H1 (cell line): ENCODE results near the gene DGUOK. TPM values are rescaled to one million over a fixed set of nuclear protein-coding genes. Genes with fewer than 3 reads are reported as not detected.

Experiments
- polyA plus RNA-seq, 7 experiments: library from polyadenylated mRNA; depleted of rRNA in 3 of 7; stranded (reverse) in 5 of 7; unstranded in 2 of 7; fragments of >200 nt in 5 of 7; fragments of 200-250 nt in 2 of 7; gene quantifications; 1 replicate in 5 of 7; 2 replicates in 1 of 7; 4 replicates in 1 of 7; pipeline versions ENCODE4 v1.2.1 to v1.2.3, GENCODE V29; 2011 to 2013; ENCODE audit warnings: missing spikeins in 2 of 7, mixed read lengths in 2 of 7
- total RNA-seq: library from RNA; stranded (reverse); fragmentation: NEBNext Ultra II Directional; extraction: Animal tissue kit (Norgen Biotek cat#: 25700); gene quantifications from 2 replicates; pipeline ENCODE4 v1.2.1, GENCODE V29; 2021
- TF ChIP-seq, protein P1 (sequence below): fragments of 300-600 bp; sonication (generic); IDR thresholded peaks from 2 replicates; pipeline ENCODE4 v1.7.1; 2012; ENCODE audit warnings: low read length, moderate library complexity, mild to moderate bottlenecking, inconsistent platforms; ENCODE audit not compliant: insufficient replicate concordance

The DGUOK gene
- total and polyA plus RNA-seq, 2 of the 8 experiments (the other 6 are each of a cell fraction or from before 2014, with no cell fraction given) = 110 to 168 TPM

DNA sequence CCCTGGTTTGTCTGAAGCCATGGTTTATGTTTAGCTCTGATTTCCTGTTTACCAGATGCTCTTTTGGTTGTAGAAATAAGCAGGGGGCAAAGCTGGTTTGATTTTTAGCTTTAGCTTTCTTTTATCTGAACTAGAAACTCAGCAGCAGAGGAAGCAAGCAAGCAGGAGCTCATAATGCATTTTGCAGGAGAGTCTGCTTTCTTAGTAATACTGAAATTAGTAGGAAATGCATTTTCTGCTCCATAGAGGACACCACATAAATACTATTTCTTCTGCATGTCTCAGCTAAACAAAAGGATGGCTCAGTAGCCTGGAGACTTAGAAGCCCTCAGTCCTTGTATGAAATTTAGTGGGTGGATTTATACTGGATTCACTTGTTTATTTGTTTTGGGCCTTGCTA lies 23.1 kb downstream of the DGUOK start (continued):
- TF ChIP-seq, protein P1, sequence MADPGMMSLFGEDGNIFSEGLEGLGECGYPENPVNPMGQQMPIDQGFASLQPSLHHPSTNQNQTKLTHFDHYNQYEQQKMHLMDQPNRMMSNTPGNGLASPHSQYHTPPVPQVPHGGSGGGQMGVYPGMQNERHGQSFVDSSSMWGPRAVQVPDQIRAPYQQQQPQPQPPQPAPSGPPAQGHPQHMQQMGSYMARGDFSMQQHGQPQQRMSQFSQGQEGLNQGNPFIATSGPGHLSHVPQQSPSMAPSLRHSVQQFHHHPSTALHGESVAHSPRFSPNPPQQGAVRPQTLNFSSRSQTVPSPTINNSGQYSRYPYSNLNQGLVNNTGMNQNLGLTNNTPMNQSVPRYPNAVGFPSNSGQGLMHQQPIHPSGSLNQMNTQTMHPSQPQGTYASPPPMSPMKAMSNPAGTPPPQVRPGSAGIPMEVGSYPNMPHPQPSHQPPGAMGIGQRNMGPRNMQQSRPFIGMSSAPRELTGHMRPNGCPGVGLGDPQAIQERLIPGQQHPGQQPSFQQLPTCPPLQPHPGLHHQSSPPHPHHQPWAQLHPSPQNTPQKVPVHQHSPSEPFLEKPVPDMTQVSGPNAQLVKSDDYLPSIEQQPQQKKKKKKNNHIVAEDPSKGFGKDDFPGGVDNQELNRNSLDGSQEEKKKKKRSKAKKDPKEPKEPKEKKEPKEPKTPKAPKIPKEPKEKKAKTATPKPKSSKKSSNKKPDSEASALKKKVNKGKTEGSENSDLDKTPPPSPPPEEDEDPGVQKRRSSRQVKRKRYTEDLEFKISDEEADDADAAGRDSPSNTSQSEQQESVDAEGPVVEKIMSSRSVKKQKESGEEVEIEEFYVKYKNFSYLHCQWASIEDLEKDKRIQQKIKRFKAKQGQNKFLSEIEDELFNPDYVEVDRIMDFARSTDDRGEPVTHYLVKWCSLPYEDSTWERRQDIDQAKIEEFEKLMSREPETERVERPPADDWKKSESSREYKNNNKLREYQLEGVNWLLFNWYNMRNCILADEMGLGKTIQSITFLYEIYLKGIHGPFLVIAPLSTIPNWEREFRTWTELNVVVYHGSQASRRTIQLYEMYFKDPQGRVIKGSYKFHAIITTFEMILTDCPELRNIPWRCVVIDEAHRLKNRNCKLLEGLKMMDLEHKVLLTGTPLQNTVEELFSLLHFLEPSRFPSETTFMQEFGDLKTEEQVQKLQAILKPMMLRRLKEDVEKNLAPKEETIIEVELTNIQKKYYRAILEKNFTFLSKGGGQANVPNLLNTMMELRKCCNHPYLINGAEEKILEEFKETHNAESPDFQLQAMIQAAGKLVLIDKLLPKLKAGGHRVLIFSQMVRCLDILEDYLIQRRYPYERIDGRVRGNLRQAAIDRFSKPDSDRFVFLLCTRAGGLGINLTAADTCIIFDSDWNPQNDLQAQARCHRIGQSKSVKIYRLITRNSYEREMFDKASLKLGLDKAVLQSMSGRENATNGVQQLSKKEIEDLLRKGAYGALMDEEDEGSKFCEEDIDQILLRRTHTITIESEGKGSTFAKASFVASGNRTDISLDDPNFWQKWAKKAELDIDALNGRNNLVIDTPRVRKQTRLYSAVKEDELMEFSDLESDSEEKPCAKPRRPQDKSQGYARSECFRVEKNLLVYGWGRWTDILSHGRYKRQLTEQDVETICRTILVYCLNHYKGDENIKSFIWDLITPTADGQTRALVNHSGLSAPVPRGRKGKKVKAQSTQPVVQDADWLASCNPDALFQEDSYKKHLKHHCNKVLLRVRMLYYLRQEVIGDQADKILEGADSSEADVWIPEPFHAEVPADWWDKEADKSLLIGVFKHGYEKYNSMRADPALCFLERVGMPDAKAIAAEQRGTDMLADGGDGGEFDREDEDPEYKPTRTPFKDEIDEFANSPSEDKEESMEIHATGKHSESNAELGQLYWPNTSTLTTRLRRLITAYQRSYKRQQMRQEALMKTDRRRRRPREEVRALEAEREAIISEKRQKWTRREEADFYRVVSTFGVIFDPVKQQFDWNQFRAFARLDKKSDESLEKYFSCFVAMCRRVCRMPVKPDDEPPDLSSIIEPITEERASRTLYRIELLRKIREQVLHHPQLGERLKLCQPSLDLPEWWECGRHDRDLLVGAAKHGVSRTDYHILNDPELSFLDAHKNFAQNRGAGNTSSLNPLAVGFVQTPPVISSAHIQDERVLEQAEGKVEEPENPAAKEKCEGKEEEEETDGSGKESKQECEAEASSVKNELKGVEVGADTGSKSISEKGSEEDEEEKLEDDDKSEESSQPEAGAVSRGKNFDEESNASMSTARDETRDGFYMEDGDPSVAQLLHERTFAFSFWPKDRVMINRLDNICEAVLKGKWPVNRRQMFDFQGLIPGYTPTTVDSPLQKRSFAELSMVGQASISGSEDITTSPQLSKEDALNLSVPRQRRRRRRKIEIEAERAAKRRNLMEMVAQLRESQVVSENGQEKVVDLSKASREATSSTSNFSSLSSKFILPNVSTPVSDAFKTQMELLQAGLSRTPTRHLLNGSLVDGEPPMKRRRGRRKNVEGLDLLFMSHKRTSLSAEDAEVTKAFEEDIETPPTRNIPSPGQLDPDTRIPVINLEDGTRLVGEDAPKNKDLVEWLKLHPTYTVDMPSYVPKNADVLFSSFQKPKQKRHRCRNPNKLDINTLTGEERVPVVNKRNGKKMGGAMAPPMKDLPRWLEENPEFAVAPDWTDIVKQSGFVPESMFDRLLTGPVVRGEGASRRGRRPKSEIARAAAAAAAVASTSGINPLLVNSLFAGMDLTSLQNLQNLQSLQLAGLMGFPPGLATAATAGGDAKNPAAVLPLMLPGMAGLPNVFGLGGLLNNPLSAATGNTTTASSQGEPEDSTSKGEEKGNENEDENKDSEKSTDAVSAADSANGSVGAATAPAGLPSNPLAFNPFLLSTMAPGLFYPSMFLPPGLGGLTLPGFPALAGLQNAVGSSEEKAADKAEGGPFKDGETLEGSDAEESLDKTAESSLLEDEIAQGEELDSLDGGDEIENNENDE = no peak
